OCI-LY3 (cell line): ENCODE data around the gene CCDC27.

Experiments
- CTCF ChIP-seq: fragments of 200-600, 300-600 bp; sonication (generic); IDR thresholded peaks from 2 replicates; pipeline ENCODE4 v1.5.1; 2014; ENCODE audit warnings: antibody characterized with exemption, low read length, low read depth
- EZH2phosphoT487 ChIP-seq: fragments of 200-600 bp; shearing (Covaris generic); IDR thresholded peaks from 2 replicates; pipeline ENCODE4 v1.6.1; 2018; ENCODE audit warnings: antibody characterized with exemption, mixed run types, low read depth

- TF ChIP-seq CTCF = no peak
- no peak for TF ChIP-seq EZH2phosphoT487
Measured at GRCh38 chr1:3809680-3810079, 57.4 kb downstream of the CCDC27 start.
